ENCODE data around the gene RNF220. TPM values are rescaled to one million over a fixed set of nuclear protein-coding genes. Genes with fewer than 3 reads are reported as not detected.

Gene RNF220
- total and polyA plus RNA-seq, 5 donors: 56.0 to 81.7 (median 71.0) TPM

DNA sequence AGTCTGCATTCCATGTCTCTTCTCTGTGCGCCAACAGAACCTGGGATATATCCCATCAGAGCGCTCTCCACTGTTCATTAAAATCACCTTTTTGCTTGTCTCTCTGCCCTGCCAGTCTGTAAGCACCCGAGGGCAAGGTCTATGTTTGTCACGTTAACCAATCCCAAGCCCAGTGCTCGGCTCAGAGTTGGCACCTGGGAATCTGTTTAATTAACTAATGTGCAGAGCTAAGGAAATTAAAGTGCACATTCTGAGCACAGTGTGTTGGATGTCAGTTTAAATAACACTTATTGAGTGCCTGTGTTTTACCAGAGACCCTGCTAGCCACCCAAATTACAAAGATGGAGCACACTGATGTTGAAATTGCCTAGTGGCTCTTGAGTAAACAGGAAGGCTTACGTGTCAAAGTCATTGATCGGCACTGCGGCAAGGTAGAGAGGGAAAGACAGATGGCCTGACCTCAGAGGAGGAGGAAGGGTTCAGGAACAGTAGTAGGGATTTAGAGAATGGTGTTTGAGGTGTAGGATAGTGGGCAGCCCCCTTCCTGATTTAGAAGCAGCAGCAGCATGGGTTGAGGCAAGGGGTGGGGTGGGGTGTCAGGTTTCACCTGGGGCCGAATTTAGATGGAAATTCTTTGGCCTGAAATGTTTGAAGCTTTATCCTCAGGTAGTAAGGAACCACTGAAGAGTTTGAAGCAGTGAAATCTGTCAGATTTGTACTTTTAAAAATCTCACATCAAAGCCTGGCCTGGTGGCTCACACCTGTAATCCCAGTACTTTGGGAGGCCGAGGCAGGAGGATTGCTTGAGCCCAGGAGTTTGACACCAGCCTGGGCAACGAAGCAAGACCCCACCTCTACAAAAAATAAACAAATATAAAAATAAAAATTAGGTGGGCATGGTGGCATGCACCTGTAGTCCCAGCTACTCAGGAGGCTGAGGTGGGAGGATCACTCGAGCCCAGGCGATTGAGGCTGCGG lies 277.1 kb downstream of the RNF220 start:
- Histone ChIP-seq H3K27ac (ENCODE audit: low read length) (no peak overlapping the region), H3K27me3 (ENCODE audit: control insufficient read depth, insufficient read depth) (no peaks in the 10 kb centered on the region), H3K4me1 (ENCODE audit: control insufficient read depth, insufficient read depth, low read length) (peaks cover 5% of the 10 kb centered on the region), H3K9me3 (ENCODE audit: control insufficient read depth, low read length) (no peaks in the 10 kb centered on the region), H3K4me3 (ENCODE audit: low read length) (no peak overlapping the region)
- intact Hi-C loops (cut with DNase I): no loop called here
- no peak for ATAC-seq
- DNase-seq: no peak
- WGBS: 82% methylated on average over 14 of the region's 14 CpGs

DNA sequence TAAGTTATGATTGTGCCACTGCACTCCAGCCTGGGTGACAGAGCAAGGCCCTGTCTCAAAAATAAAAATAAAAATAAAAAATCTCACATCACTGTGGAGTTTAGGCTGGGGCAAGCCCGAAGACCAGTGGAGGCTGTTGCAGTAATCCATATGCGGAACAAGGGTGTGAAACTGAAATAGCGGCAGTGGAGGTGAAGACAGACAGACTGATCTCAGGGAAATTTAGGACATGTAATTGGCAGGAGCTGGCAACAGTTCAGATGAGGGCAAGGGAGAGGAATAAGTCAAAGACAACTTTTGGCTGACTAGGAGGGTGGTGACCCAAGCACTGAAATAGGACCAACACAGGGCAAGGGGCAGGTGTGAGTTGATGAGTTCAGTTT lies 277.8 kb downstream of the RNF220 start:
- no peak overlapping the region for H3K4me3 ChIP-seq (ENCODE audit: low read length)
- WGBS: 67% methylated on average over 3 of the region's 3 CpGs
- ATAC-seq (no peak), DNase-seq (no peak)
- H3K27me3 ChIP-seq (ENCODE audit: control insufficient read depth, insufficient read depth): no peaks in the 10 kb centered on the region
- peaks cover 5% of the 10 kb centered on the region for H3K4me1 ChIP-seq (ENCODE audit: control insufficient read depth, insufficient read depth, low read length)
- no peaks in the 10 kb centered on the region for H3K9me3 ChIP-seq (ENCODE audit: control insufficient read depth, low read length)
- H3K27ac ChIP-seq (ENCODE audit: low read length): no peak overlapping the region
- intact Hi-C loops (cut with DNase I): no loop called here

DNA sequence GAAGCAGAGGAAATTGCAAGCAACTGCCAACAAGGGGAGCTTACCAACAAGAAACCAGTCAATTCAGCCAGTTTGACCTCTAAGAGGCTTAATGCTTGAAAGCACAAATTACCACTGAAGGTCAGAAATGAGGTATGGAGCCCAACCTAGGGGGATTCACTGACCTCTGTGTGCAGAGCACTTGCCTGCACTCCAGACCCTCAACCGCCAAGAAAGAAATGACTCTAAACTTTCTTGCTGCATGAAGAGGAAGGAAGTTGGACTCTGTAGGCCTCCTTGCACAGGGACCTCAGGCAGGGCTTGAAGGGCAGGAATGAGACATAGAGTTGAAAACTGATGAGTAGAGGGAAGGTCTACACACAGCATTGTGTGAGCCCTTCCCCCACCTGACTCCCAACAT lies 279.5 kb downstream of the RNF220 start:
- Histone ChIP-seq H3K4me3 (ENCODE audit: low read length) (no peak overlapping the region), H3K9me3 (ENCODE audit: control insufficient read depth, low read length) (no peaks in the 10 kb centered on the region), H3K27me3 (ENCODE audit: control insufficient read depth, insufficient read depth) (no peaks in the 10 kb centered on the region), H3K27ac (ENCODE audit: low read length) (no peak overlapping the region), H3K4me1 (ENCODE audit: control insufficient read depth, insufficient read depth, low read length) (no peaks in the 10 kb centered on the region)
- 73% methylated on average over 1 of the region's 1 CpG for WGBS
- intact Hi-C loops (cut with DNase I): no loop called here
- DNase-seq (no peak), ATAC-seq (peak in 1 of 2 donors; percentile 20)

DNA sequence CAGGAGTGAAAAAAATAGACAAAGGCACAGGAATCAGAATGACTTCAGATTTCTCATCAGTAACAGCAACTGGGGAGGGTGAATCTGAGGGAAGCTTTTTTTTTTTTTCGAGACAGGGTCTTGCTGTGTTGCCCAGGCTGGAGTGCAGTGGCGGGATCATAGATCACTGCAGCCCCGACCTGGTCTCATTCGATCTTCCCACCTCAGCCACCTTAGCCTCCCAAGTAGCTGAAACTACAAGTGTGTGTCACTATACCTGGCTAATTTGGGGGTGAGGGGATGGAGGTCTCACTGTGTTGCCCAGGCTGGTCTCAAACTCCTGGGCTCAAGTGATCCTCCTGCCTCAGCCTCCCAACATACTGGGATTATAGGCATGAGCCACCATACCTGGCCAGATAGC lies 280.2 kb downstream of the RNF220 start:
- Histone ChIP-seq H3K27me3 (ENCODE audit: control insufficient read depth, insufficient read depth) (no peaks in the 10 kb centered on the region), H3K4me3 (ENCODE audit: low read length) (no peak overlapping the region), H3K27ac (ENCODE audit: low read length) (no peak overlapping the region), H3K9me3 (ENCODE audit: control insufficient read depth, low read length) (no peaks in the 10 kb centered on the region), H3K4me1 (ENCODE audit: control insufficient read depth, insufficient read depth, low read length) (no peaks in the 10 kb centered on the region)
- intact Hi-C loops (cut with DNase I): no loop called here
- ATAC-seq (no peak), DNase-seq (no peak)
- WGBS: 94% methylated on average over 4 of the region's 4 CpGs

DNA sequence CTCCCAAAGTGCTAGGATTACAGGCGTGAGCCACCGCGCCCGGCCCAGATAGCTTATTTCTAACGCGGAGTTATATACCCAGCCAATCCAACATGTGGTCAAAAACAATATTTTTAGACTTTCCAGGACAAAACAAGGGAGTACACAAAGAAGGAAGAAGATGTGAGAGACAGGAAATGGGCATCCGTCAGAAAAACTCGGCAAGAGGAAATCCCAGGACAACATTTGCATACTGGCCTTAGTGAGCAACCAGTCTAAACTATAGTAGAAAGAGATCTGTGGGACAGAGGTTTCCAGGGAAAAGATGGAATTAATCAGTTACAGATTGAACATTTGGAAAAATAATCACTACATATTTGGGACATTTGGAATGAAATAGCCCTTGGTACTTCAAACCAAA lies 280.8 kb downstream of the RNF220 start:
- Histone ChIP-seq H3K4me1 (ENCODE audit: control insufficient read depth, insufficient read depth, low read length) (no peaks in the 10 kb centered on the region), H3K27ac (ENCODE audit: low read length) (no peak overlapping the region), H3K27me3 (ENCODE audit: control insufficient read depth, insufficient read depth) (no peaks in the 10 kb centered on the region), H3K4me3 (ENCODE audit: low read length) (no peak overlapping the region), H3K9me3 (ENCODE audit: control insufficient read depth, low read length) (no peaks in the 10 kb centered on the region)
- no peak for DNase-seq
- no peak for ATAC-seq
- WGBS: 77% methylated on average over 8 of the region's 8 CpGs
- intact Hi-C loops (cut with DNase I): no loop called here

DNA sequence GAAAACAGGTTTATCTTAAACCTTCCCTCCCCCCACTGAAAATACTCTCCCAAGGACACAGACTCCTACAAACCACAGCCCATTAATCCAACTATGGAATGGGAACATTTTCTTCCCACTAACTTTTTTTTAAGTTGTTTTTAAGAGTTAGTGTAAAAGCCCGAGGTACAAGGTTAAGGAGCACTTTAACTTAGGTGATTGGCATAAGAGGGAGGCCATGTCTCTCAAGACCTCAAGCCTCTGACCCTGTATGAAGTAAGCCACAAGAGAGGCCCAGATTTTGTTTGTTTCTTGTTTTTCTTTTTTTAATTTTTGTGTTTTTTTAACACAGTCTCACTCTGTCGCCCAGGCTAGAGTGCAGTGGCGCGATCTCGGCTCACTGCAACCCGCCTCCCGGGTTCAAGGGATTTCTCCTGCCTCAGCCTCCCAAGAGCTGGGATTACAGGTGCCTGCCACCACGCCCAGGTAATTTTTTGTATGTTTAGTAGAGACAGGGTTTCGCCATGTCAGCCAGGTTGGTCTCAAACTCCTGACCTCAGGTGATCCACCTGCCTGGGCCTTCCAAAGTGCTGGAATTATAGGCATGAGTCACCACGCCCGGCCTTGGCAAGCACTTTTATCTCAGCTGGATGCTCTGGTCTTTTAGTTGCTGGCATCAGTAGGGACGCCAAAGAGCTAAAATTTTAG lies 283.8 kb downstream of the RNF220 start:
- WGBS: 85% methylated on average over 12 of the region's 12 CpGs
- intact Hi-C loops (cut with DNase I): no loop called here
- Histone ChIP-seq H3K4me3 (ENCODE audit: low read length) (no peak overlapping the region), H3K4me1 (ENCODE audit: control insufficient read depth, insufficient read depth, low read length) (no peaks in the 10 kb centered on the region), H3K27me3 (ENCODE audit: control insufficient read depth, insufficient read depth) (no peaks in the 10 kb centered on the region), H3K9me3 (ENCODE audit: control insufficient read depth, low read length) (no peaks in the 10 kb centered on the region), H3K27ac (ENCODE audit: low read length) (no peak overlapping the region)
- DNase-seq (no peak), ATAC-seq (no peak)

DNA sequence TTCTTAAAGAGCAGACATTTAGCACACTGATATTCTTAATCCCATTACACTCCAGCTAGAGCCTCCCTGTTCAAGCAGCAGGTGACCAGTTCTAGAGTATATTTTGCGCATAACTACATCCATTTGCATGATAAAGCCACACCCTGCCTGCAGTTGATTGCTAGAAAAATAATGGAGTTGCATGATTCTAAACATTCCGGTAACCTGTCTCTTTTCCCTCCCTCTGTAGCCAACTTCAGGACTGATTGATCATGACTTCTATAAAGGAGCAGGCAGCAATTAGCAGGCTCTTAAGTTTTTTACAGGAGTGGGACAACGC lies 284.4 kb downstream of the RNF220 start:
- intact Hi-C loops (cut with DNase I): no loop called here

DNA sequence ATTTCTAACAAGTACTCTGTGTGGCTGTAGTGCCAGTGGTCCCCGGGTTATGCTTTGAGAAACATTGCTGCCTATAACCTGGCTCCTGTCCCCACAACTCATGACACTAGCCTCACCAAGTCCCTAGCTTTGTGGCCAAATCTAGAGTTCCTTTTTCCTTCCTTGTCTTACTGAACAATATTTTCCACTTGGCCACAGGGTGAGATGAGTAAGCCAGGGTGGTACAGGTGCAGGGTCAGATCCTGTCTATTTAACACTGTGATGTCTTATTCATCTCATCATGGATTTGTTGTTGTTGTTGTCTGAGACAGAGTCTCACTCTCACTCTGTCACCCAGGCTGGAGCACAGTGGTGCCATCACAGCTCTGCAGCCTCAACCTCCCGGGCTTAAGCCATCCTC lies 288.1 kb downstream of the RNF220 start:
- WGBS: 80% methylated on average over 2 of the region's 2 CpGs
- Histone ChIP-seq H3K27ac (ENCODE audit: low read length) (no peak overlapping the region), H3K4me1 (ENCODE audit: control insufficient read depth, insufficient read depth, low read length) (no peaks in the 10 kb centered on the region), H3K9me3 (ENCODE audit: control insufficient read depth, low read length) (no peaks in the 10 kb centered on the region), H3K4me3 (ENCODE audit: low read length) (no peak overlapping the region), H3K27me3 (ENCODE audit: control insufficient read depth, insufficient read depth) (no peaks in the 10 kb centered on the region)
- intact Hi-C loops (cut with DNase I): no loop called here
- ATAC-seq (no peak), DNase-seq (no peak)

More for the DNA sequence above, 284.4 kb downstream of the RNF220 start:
- Histone ChIP-seq H3K27me3 (ENCODE audit: control insufficient read depth, insufficient read depth) (no peaks in the 10 kb centered on the region), H3K4me3 (ENCODE audit: low read length) (no peak overlapping the region), H3K27ac (ENCODE audit: low read length) (no peak overlapping the region), H3K4me1 (ENCODE audit: control insufficient read depth, insufficient read depth, low read length) (no peaks in the 10 kb centered on the region), H3K9me3 (ENCODE audit: control insufficient read depth, low read length) (no peaks in the 10 kb centered on the region)
- no peak for DNase-seq
- 83% methylated on average over 3 of the region's 3 CpGs for WGBS
- ATAC-seq: no peak

DNA sequence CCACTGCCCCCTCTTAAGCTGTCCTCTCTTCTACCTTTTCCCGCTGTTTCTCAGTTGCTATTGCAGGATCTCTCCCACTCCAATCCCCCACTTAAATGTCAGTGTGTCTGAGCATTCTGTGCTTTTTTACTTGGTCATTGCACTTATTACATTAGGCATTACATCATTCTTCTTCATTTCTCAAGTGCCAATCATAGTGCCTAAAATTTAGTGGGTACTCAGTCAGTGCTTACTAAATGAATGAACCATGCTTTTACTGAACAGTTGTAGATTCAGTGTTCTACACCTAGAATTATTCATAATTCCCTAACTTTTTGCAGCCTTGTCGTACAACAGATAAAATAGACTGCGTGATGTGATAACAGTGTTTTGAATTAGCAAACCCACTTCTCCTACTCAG lies 288.8 kb downstream of the RNF220 start:
- intact Hi-C loops (cut with DNase I): no loop called here
- ATAC-seq (no peak), DNase-seq (no peak)
- Histone ChIP-seq H3K27me3 (ENCODE audit: control insufficient read depth, insufficient read depth) (no peaks in the 10 kb centered on the region), H3K4me1 (ENCODE audit: control insufficient read depth, insufficient read depth, low read length) (no peaks in the 10 kb centered on the region), H3K4me3 (ENCODE audit: low read length) (no peak overlapping the region), H3K9me3 (ENCODE audit: control insufficient read depth, low read length) (no peaks in the 10 kb centered on the region), H3K27ac (ENCODE audit: low read length) (no peak overlapping the region)
- 91% methylated on average over 3 of the region's 3 CpGs for WGBS

DNA sequence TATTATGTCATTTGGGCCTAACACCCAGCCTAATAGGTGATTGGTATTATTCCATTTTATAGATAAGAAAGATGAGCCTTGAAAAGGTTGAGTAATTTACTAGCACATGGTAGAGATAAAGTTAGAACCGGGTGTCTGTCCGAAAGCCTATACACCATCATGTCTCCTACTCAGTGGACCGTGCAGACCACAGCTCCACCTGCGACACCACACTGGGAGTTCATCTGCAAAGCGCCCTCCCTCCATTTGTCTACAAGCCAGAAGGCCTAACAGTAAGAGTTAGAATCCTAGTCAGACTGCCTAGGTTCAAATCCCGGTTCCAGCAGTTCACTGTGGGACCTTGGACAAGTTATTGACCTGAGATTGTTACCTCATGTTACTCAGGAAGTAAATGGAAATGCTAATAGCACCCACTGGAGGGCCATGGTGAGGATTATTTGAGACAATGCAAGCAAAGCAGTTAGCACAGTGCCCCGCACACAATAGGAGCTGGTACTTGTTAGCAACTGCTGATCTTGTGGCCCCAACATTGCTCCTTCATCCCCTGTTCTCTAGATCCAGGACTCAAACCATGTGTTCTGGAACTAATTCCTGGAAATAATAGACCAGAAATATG lies 289.9 kb downstream of the RNF220 start:
- DNase-seq: no peak
- Histone ChIP-seq H3K4me3 (ENCODE audit: low read length) (no peak overlapping the region), H3K4me1 (ENCODE audit: control insufficient read depth, insufficient read depth, low read length) (no peaks in the 10 kb centered on the region), H3K27me3 (ENCODE audit: control insufficient read depth, insufficient read depth) (no peaks in the 10 kb centered on the region), H3K27ac (ENCODE audit: low read length) (no peak overlapping the region), H3K9me3 (ENCODE audit: control insufficient read depth, low read length) (no peaks in the 10 kb centered on the region)
- WGBS: 93% methylated on average over 7 of the region's 7 CpGs
- ATAC-seq: no peak
- intact Hi-C loops (cut with DNase I): no loop called here

DNA sequence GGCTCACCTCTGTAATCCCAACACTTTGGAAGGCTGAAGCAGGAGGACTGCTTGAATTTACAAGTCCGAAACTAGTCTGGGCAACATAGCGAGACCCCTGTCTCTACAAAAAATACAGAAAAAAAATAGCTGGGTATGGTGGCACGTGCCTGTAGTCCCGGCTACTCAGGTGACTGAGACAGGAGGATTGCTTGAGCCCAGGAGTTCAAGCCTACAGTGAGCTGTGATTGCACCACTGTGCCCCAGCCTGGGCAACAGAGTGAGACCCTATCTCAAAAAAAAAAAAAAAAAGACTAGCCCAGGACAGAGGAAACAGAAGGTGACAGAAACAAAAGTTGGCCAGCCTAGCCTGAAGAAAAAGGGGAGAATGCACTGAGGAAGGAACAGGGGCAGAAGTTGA lies 290.6 kb downstream of the RNF220 start:
- ATAC-seq (no peak), DNase-seq (no peak)
- no peaks in the 10 kb centered on the region for H3K27me3 ChIP-seq (ENCODE audit: control insufficient read depth, insufficient read depth)
- no peaks in the 10 kb centered on the region for H3K4me1 ChIP-seq (ENCODE audit: control insufficient read depth, insufficient read depth, low read length)
- no peak overlapping the region for H3K4me3 ChIP-seq (ENCODE audit: low read length)
- 90% methylated on average over 4 of the region's 4 CpGs for WGBS
- no peaks in the 10 kb centered on the region for H3K9me3 ChIP-seq (ENCODE audit: control insufficient read depth, low read length)
- intact Hi-C loops (cut with DNase I): no loop called here
- no peak overlapping the region for H3K27ac ChIP-seq (ENCODE audit: low read length)

All from right cardiac atrium (tissue), 5 donors.